SKM-1 treated with dmso at 0.1 percent for 144 hours (cell line): ENCODE data around the gene CRYBA2.

ENCODE experiments used
- DNase-seq: peaks from one replicate; lab custom pipeline; 2025; ENCODE audit not compliant: unreplicated experiment; lab: John Stamatoyannopoulos, UW

CRYBA2 gene

GRCh38 chr2:219023045-219023605, 29.9 kb upstream of the CRYBA2 start:
- DNase-seq = no peak

- no peak for DNase-seq
Measured at GRCh38 chr2:219022616-219023015, 29.4 kb upstream of the CRYBA2 start.

DNA sequence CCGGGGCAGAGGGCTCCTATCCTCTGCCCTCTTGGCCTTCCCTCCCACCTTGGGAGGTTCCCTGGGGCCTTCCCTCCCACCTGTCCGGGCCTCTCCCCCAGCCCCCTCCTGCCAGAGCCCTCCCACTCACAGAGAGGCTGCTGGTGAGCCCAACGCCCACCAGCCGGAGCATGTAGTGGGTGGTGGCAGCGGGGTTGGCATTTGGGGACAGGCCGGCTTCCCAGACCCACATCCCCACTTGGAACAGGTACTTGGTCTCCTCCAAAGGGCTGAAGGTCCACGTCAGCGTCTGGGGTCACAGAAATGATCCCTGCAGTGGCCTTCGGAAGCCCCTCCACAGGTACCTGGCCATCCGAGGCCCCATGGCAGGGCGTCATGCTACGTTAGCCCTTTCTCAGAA, 28.8 kb upstream of the CRYBA2 start:
- no peak for DNase-seq

- no peak for DNase-seq
Measured at GRCh38 chr2:219021591-219021990, 28.4 kb upstream of the CRYBA2 start.

- DNase-seq = no peak
Measured at GRCh38 chr2:219020604-219021365, 27.6 kb upstream of the CRYBA2 start.

GRCh38 chr2:219019436-219019835, 26.2 kb upstream of the CRYBA2 start:
- DNase-seq = no peak

GRCh38 chr2:219018726-219019125, 25.5 kb upstream of the CRYBA2 start:
- DNase-seq = no peak

GRCh38 chr2:219018286-219018685, 25.1 kb upstream of the CRYBA2 start:
- no peak for DNase-seq

GRCh38 chr2:219017201-219017931, 24.1 kb upstream of the CRYBA2 start:
- no peak for DNase-seq

DNA sequence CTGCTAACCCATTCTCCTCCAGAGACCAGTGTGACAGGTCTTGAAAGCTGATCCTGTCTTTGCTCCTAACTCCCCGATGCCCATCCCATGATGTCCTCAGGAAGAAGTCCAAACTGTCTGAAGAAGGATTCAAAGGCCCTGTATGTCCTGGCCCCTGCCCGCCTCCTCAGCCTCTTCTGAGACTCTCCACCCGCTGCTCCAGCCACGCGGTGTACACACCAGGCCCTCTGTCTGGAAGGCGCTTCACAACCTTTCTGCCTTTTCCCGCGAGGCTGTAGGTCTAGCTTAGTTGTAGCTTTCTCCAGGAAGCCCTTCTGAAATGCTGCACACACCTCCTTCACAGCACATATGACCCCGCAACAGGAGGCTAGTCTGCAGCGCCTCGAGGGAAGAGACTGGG, 23.5 kb upstream of the CRYBA2 start:
- no peak for DNase-seq

DNA sequence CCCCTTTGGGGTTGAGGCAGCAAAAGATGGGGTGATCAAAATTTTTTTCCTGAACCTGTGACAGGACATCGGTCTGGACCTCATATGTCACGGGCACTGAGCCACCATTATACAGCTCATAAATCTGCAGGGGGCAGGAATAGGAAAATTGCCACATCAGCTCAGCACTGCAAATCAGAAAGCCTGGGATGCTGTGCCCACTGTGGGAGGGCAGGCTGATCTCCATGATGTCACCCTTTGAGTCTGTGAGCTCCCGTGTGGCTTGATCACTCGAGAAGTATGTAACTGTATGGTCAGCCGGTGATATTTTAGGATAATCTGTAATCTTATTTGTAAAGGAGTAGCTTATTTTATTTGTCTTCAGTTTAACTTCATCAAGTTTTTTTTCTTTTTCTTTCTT, 17.7 kb upstream of the CRYBA2 start:
- DNase-seq = no peak

GRCh38 chr2:219010162-219010756, 17.0 kb upstream of the CRYBA2 start:
- no peak for DNase-seq

GRCh38 chr2:219009294-219009693, 16.1 kb upstream of the CRYBA2 start:
- DNase-seq = no peak

DNA sequence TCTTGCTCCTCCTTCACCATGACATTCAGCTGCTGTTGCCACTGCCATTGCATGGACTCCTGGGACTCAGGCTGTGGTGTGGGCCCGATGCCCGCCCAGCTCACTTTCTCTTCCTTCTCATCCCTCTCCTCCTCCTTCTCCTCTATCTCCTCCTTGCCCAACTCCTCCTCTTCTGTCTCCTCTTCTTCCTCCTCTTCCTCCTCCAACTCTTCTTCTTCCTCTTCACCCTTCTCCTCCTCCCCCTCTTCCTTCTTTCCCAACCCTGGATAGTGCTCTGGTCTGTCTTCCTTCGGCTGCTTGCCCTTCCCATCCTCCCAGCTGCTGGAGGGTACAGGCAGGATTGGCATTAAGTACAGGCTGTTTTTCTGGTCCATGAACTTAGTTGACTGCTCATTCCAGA, 10.8 kb upstream of the CRYBA2 start:
- no peak for DNase-seq

- no peak for DNase-seq
Measured at GRCh38 chr2:219003267-219003634, 10.0 kb upstream of the CRYBA2 start.

GRCh38 chr2:219002395-219003266, 9.4 kb upstream of the CRYBA2 start:
- DNase-seq = no peak

DNA sequence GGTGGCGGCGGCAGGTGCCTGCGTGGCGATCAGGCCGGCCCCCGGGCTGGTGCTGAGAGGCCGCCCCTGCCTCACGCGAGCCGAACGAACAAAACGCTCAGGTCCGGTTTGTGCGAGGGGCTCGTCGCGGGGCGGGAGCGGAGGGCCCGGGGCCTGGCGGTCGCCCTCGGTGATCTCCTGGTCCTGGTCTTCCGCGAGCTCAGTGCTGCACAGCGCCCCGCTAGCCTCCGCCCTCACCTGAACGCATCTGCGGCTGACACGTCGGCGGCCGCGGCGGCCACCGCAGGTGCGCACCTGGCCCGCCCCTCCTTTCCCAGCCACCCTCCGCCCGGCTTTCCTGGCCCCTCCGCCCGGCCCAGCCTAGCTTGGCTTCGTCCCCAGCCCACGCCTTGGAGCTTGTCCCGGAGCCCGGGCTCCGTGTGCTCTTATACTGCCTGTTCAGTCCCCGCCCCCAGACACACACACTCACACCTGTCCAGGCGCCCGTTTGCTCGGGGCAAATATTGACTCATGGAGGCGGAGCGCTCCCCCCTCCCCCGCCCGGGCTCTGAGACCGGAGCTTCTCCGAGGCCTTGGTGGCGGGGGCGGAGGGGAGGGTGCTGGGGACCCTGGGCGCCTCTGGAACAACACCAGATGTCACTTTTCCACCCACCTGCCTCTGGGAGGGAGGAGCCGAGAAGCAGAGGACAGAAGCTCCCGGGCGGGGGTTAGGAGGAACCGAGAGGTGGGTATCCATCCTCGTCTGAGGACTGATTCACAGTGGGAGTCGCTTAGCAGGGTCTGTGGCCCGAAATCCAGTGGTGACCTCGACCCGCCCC, 8.6 kb upstream of the CRYBA2 start:
- no peak for DNase-seq

GRCh38 chr2:219001100-219001576, 7.9 kb upstream of the CRYBA2 start:
- DNase-seq = no peak

GRCh38 chr2:219000569-219000960, 7.3 kb upstream of the CRYBA2 start:
- DNase-seq = no peak
